WTC11 (cell line): ENCODE measurements around the gene LENG8. TPM values are rescaled to one million over a fixed set of nuclear protein-coding genes. Genes with fewer than 3 reads are reported as not detected.

Experiments used
- ATF6 ChIP-seq: sonication (generic); formaldehyde crosslinking; IDR thresholded peaks from 2 replicates; pipeline ENCODE4 v1.8.1; 2023; ENCODE audit warnings: mild to moderate bottlenecking, missing genetic modification reagents
- E2F1 ChIP-seq: sonication (generic); formaldehyde crosslinking; IDR thresholded peaks from 2 replicates; pipeline ENCODE4 v1.8.0; 2022; ENCODE audit warnings: mild to moderate bottlenecking, missing genetic modification reagents
- ERG ChIP-seq: fragments of 250-450 bp; sonication (Bioruptor Pico); IDR thresholded peaks from 2 replicates; pipeline ENCODE4 v1.8.0; 2021; ENCODE audit warnings: mild to moderate bottlenecking
- ESRRA ChIP-seq: sonication (generic); formaldehyde crosslinking; IDR thresholded peaks from 2 replicates; pipeline ENCODE4 v1.8.1; 2022; ENCODE audit warnings: mild to moderate bottlenecking, missing genetic modification reagents, borderline replicate concordance
- ETV6 ChIP-seq: sonication (generic); formaldehyde crosslinking; IDR thresholded peaks from 2 replicates; pipeline ENCODE4 v1.8.1; 2022; ENCODE audit warnings: mild to moderate bottlenecking, missing genetic modification reagents
- FOXK1 ChIP-seq: sonication (generic); formaldehyde crosslinking; IDR thresholded peaks from 2 replicates; pipeline ENCODE4 v1.8.0; 2022; ENCODE audit warnings: mild to moderate bottlenecking, moderate library complexity, missing genetic modification reagents
- FOXP1 ChIP-seq: sonication (generic); formaldehyde crosslinking; IDR thresholded peaks from 2 replicates; pipeline ENCODE4 v1.8.0; 2022; ENCODE audit warnings: missing genetic modification reagents, mild to moderate bottlenecking, moderate library complexity, borderline replicate concordance
- FOXP4 ChIP-seq: sonication (generic); formaldehyde crosslinking; IDR thresholded peaks from 2 replicates; pipeline ENCODE4 v1.8.0; 2022; ENCODE audit warnings: mild to moderate bottlenecking, missing genetic modification reagents
- GABPB1 ChIP-seq: sonication (generic); formaldehyde crosslinking; IDR thresholded peaks from 2 replicates; pipeline ENCODE4 v1.8.1; 2023; ENCODE audit warnings: mild to moderate bottlenecking, missing genetic modification reagents
- IRF1 ChIP-seq: sonication (generic); formaldehyde crosslinking; IDR thresholded peaks from 2 replicates; pipeline ENCODE4 v1.8.0; 2023; ENCODE audit warnings: missing genetic modification reagents
- JAZF1 ChIP-seq: fragments of 250-450 bp; sonication (Bioruptor Pico); IDR thresholded peaks from 2 replicates; pipeline ENCODE4 v1.9.0; 2021; ENCODE audit warnings: moderate library complexity, mild to moderate bottlenecking, inconsistent platforms
- KAT7 ChIP-seq: sonication (generic); formaldehyde crosslinking; IDR thresholded peaks from 2 replicates; pipeline ENCODE4 v1.8.1; 2023; ENCODE audit warnings: missing genetic modification reagents, mild to moderate bottlenecking, borderline replicate concordance
- MAX ChIP-seq: sonication (generic); formaldehyde crosslinking; IDR thresholded peaks from 2 replicates; pipeline ENCODE4 v1.8.0; 2022; ENCODE audit warnings: mild to moderate bottlenecking, missing genetic modification reagents
- MXD4 ChIP-seq: fragments of 250-450 bp; sonication (Bioruptor Pico); IDR thresholded peaks from 2 replicates; pipeline ENCODE4 v1.8.0; 2021; ENCODE audit warnings: mild to moderate bottlenecking, moderate library complexity, borderline replicate concordance
- NFYB ChIP-seq: sonication (generic); formaldehyde crosslinking; conservative IDR thresholded peaks from 2 replicates; pipeline ENCODE4 v1.8.0; 2022; ENCODE audit warnings: low read depth, missing genetic modification reagents
- NR3C1 ChIP-seq: sonication (generic); formaldehyde crosslinking; conservative IDR thresholded peaks from 2 replicates; pipeline ENCODE4 v1.8.1; 2023; ENCODE audit warnings: low read depth, mild to moderate bottlenecking, missing genetic modification reagents
- PRDM15 ChIP-seq: sonication (generic); formaldehyde crosslinking; IDR thresholded peaks from 2 replicates; pipeline ENCODE4 v1.8.0; 2022; ENCODE audit warnings: missing genetic modification reagents
- PRRX2 ChIP-seq: fragments of 250-450 bp; sonication (Bioruptor Pico); IDR thresholded peaks from 2 replicates; pipeline ENCODE4 v1.8.0; 2021; ENCODE audit warnings: mild to moderate bottlenecking
- SMAD4 ChIP-seq: sonication (generic); formaldehyde crosslinking; IDR thresholded peaks from 2 replicates; pipeline ENCODE4 v1.8.0; 2022; ENCODE audit warnings: mild to moderate bottlenecking, missing genetic modification reagents
- TP53 ChIP-seq: sonication (generic); formaldehyde crosslinking; IDR thresholded peaks from 2 replicates; pipeline ENCODE4 v1.8.1; 2023; ENCODE audit warnings: mild to moderate bottlenecking, missing genetic modification reagents
- ZBTB21 ChIP-seq: sonication (generic); formaldehyde crosslinking; IDR thresholded peaks from 2 replicates; pipeline ENCODE4 v1.8.1; 2023; ENCODE audit warnings: mild to moderate bottlenecking, missing genetic modification reagents, borderline replicate concordance
- ZNF425 ChIP-seq: fragments of 250-450 bp; sonication (Bioruptor Pico); conservative IDR thresholded peaks from 2 replicates; pipeline ENCODE4 v1.9.0; 2021; ENCODE audit warnings: mild to moderate bottlenecking
- total RNA-seq: library from RNA; stranded (reverse); gene quantifications from 3 replicates; pipeline ENCODE4 v1.2.3, GENCODE V29; 2021

LENG8 gene
- total RNA-seq, 1 experiment from 2014 or later, result 175 TPM

GRCh38 chr19:54464630-54465425, 15.8 kb downstream of the LENG8 start (continued):
- TF ChIP-seq PRDM15 (CRISPR knock-in tag), result no peak
- TF ChIP-seq SMAD4 (CRISPR knock-in tag), result no peak
- TF ChIP-seq ZNF425 (CRISPR knock-in tag), result no peak
- no peak for TF ChIP-seq ZBTB21 (CRISPR knock-in tag)
- TF ChIP-seq MXD4, result no peak
- no peak for TF ChIP-seq ATF6 (CRISPR knock-in tag)
- TF ChIP-seq FOXP4 (CRISPR knock-in tag), result no peak
- no peak for TF ChIP-seq JAZF1
- no peak for TF ChIP-seq ESRRA
- no peak for TF ChIP-seq GABPB1 (CRISPR knock-in tag)
- TF ChIP-seq NR3C1 (CRISPR knock-in tag), result no peak
- no peak for TF ChIP-seq NFYB (CRISPR knock-in tag)
- peak; percentile 76 for TF ChIP-seq MAX (CRISPR knock-in tag)
- no peak for TF ChIP-seq ERG (CRISPR knock-in tag)
- TF ChIP-seq ETV6, result peak; percentile 63
- TF ChIP-seq KAT7 (CRISPR knock-in tag), result no peak
- TF ChIP-seq FOXK1 (CRISPR knock-in tag), result peak; percentile 72
- TF ChIP-seq IRF1, result peak; percentile 60; the same call in 1 of the 2 replicates
- TF ChIP-seq TP53 (CRISPR knock-in tag), result 0 out of 2 replicates have a peak, but pooled peaks have one; percentile 42
- TF ChIP-seq E2F1 (CRISPR knock-in tag), result 0 out of 2 replicates have a peak, but pooled peaks have one; percentile 31
- no peak for TF ChIP-seq PRRX2
- peak; percentile 68; the same call in 1 of the 2 replicates for TF ChIP-seq FOXP1 (CRISPR knock-in tag)
